Mucosa of descending colon (tissue), 3 donors: ENCODE data around the gene CRISP2. TPM values are rescaled to one million over a fixed set of nuclear protein-coding genes. Genes with fewer than 3 reads are reported as not detected.
"Not testable (repeated sequence)": the region's sequence is repeated elsewhere in the genome, so short reads cannot be mapped to it uniquely, and the experiment has no call there.

Source experiments
- ATAC-seq: fragments of 200-7000 bp; cut with Tn5 transposase; one replicate; pipeline ENCODE4 v1.9.1; 2020; ENCODE audit warnings: mild to moderate bottlenecking, moderate library complexity
- DNase-seq, 3 donors: peaks; one replicate each; pipeline ENCODE4 v3.0.0-alpha.2; 2020
- H3K36me3 ChIP-seq: fragments of 200-600 bp; one replicate; pipeline ENCODE4 v1.8.0; 2021; ENCODE audit warnings: low read depth, mild to moderate bottlenecking
- H3K4me1 ChIP-seq: fragments of 200-600 bp; one replicate; pipeline ENCODE4 v1.8.0; 2021; ENCODE audit warnings: low read depth, mild to moderate bottlenecking
- H3K4me3 ChIP-seq: fragments of 200-600 bp; one replicate; pipeline ENCODE4 v1.8.0; 2021; ENCODE audit warnings: mild to moderate bottlenecking
- H3K9me3 ChIP-seq: fragments of 200-600 bp; one replicate; pipeline ENCODE4 v1.8.0; 2021; ENCODE audit warnings: mild to moderate bottlenecking
- intact Hi-C, 2 donors: fragments of 100-400 bp; cut with DNase I in 1 of 2; cut with micrococcal nuclease in 1 of 2; formaldehyde crosslinking; loops; one replicate each; pipeline versions ENCODE4 v1.11.0 to v1.11.1; 2022; cut with DNase I, micrococcal nuclease
- total RNA-seq, 3 donors: library from RNA; stranded (reverse); fragmentation: NEBNext Ultra II Directional in 2 of 3; extraction: Animal tissue kit (Norgen Biotek cat#: 25700) in 2 of 3; gene quantifications; one replicate each; pipeline versions ENCODE4 v1.2.1 to v1.2.4, GENCODE V29; 2021 to 2023
- TF ChIP-seq, protein P1 (sequence below): fragments of 200-600 bp; IDR thresholded peaks from one replicate; pipeline ENCODE4 v1.8.0; 2022; ENCODE audit warnings: antibody characterized with exemption, mild to moderate bottlenecking
- donor health status: DM: no; HTN: no; CAD: no; lungs with moderate emphysema.
- donor health status: DM: no; HTN: no; CAD: no.
- donor health status: DM: no; HTN: yes; CAD: no.

Gene CRISP2
- total RNA-seq, 3 donors from 2014 or later, result not detected

DNA sequence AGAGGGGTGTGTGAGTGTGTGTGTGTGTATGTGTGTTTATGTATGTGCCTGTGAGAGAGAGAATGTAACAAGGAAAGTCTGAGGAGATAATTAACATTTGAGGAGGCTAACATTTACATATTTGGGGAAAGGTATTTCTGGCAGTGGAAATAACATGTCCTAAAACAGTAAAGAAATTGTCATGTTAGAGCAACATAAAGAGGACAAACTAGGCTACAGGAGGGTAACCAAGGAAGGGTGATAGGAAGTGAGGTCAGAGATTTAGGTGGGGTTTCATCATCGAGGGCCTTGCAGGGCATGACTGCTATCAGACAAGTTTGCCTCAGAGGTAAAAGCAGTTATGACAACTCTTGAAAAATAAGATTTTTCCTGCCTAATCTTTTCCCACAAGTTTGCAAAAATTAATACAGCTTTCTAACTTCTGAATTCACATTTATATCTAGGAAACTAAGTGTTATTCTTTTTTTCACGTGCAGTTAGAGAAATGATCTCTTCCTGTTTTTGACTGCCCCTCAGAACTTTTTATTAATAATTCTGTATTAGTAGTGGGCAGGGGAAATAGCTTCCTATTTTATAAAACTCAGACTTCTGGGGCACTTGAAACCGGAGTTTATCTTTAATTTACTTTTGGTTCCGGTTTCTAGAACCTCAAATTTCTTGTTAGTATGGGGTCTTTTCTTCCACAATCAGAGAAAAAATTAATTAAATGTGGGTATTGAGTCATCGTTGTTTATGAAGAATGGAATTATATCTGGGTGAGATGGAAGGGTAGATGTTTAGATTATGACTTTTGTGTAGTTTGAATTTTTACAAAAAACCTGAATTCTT lies 46.2 kb downstream of the CRISP2 start:
- intact Hi-C loops, result no loop called here
- Histone ChIP-seq H3K9me3 (no peaks in the 10 kb centered on the region), H3K4me3 (no peak overlapping the region), H3K36me3 (no peaks in the 10 kb centered on the region), H3K4me1 (no peaks in the 10 kb centered on the region)
- TF ChIP-seq, protein P1, sequence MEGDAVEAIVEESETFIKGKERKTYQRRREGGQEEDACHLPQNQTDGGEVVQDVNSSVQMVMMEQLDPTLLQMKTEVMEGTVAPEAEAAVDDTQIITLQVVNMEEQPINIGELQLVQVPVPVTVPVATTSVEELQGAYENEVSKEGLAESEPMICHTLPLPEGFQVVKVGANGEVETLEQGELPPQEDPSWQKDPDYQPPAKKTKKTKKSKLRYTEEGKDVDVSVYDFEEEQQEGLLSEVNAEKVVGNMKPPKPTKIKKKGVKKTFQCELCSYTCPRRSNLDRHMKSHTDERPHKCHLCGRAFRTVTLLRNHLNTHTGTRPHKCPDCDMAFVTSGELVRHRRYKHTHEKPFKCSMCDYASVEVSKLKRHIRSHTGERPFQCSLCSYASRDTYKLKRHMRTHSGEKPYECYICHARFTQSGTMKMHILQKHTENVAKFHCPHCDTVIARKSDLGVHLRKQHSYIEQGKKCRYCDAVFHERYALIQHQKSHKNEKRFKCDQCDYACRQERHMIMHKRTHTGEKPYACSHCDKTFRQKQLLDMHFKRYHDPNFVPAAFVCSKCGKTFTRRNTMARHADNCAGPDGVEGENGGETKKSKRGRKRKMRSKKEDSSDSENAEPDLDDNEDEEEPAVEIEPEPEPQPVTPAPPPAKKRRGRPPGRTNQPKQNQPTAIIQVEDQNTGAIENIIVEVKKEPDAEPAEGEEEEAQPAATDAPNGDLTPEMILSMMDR, result no peak
- DNase-seq (no peak), ATAC-seq (no peak)

DNA sequence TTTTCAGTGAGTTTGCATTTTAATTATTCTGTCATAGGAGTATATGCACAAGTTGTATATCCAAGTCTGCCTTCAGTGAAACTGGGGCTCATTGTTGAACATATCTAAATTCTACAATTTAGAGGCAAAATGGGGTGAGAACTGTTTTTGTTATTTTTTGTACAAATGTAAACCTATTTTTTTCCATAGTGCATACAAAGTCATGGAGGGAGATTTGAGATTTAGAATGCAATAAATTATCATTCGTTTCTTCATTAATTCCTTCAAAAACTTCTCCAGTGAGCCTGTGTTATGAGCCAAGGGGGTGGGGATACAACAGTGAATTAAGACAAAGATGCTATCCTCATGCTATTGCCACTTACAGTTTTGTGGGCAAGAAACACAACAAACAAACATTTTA lies 46.9 kb downstream of the CRISP2 start:
- TF ChIP-seq, protein P1, result no peak
- Histone ChIP-seq H3K36me3 (no peaks in the 10 kb centered on the region), H3K4me3 (no peak overlapping the region), H3K9me3 (no peaks in the 10 kb centered on the region), H3K4me1 (no peaks in the 10 kb centered on the region)
- no peak for ATAC-seq
- intact Hi-C loops, result no loop called here
- no peak for DNase-seq

DNA sequence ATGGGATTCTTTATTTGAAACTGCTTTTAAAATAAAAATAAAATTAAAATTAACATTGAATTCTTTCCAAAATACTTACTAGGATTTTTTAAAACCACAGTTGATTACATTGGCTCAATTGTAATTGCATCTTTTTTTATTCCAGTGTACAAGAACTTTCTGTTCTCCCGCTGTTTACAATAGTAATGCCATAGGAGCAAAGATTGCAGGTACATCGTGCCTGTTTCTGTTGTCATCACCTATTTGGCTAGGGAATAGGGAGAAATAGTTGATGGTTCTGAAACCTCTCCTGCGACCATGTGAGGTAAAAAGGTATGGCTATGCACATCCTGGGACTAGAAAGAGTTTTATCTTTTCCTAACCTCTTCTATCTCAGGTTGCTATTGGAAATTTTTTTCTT lies 48.5 kb downstream of the CRISP2 start:
- H3K4me1 ChIP-seq, result no peaks in the 10 kb centered on the region
- ATAC-seq (no peak), DNase-seq (no peak)
- no peak overlapping the region for H3K4me3 ChIP-seq
- no peaks in the 10 kb centered on the region for H3K36me3 ChIP-seq
- intact Hi-C loops, result no loop called here
- H3K9me3 ChIP-seq, result no peaks in the 10 kb centered on the region
- TF ChIP-seq, protein P1, result no peak

DNA sequence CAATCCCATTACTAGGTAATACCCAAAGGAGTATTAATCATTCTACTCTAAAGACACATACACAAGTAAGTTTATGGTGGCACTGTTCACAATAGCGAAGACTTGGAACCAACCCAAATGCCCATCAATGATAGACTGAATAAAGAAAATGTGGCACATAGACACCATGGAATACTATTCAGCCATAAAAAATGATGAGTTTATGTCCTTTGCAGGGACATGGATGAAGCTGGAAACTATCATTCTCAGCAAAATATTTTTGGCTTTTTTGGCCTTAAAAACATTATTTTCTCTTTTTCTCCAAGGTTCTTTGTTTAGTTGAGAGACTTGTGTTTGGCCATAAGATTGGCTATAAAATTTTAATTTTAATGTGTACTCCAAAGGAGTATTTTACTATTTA lies 49.3 kb downstream of the CRISP2 start:
- intact Hi-C loops, H3K36me3 ChIP-seq, H3K9me3 ChIP-seq, H3K4me1 ChIP-seq, DNase-seq, H3K4me3 ChIP-seq, ATAC-seq: not testable (repeated sequence)

DNA sequence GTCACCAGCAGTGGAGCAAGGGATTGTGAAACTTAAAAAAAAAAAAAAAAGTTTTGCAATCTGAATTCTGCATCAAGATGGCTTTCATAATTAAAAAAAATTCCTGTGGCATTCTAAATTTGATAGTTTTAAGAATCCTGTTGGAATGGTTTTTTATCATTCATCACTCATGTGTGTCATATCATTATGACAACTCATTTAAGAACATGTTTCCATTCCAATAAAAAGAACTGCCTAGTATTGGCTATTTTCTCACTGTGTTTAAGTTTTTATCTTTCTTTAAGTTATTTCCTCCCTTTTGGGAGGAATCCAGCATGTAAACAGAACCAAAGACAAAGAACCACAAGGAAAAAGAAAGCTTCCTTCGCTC lies 50.5 kb downstream of the CRISP2 start:
- DNase-seq, result no peak
- no peak for ATAC-seq
- no peaks in the 10 kb centered on the region for H3K9me3 ChIP-seq
- H3K4me1 ChIP-seq, result no peaks in the 10 kb centered on the region
- intact Hi-C loops, result no loop called here
- TF ChIP-seq, protein P1, result no peak
- H3K4me3 ChIP-seq, result no peak overlapping the region
- no peaks in the 10 kb centered on the region for H3K36me3 ChIP-seq

DNA sequence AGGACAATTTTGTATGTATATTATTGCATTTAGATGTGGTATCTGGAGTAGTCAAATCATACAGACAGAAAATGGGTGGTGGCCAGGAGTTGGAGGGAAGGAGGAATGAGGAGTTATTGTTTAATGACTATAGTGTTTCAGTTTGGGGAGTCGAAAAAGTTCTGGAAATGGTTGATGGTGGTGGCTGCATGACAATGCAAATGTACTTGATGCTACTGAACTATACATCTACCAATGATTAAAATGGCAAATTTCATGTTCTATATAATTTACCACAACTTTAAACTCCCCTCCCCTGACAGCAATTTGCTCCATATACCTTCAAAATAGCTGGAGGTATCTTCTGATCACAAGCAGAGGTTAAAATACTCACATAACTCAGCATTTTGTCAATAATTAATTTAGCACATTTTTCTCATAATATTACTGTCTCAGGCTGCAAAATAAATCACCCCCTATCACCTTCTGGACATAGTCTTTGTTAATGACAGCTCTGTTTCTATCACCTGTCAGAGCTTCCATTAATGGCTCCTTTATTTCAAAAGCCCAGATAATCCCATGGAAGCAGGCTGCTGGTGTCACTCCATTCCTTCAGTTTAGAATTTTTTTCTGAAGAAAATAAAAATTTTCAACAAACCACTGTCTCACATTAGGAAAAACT lies 51.0 kb downstream of the CRISP2 start:
- Histone ChIP-seq H3K36me3 (no peaks in the 10 kb centered on the region), H3K9me3 (no peaks in the 10 kb centered on the region), H3K4me3 (no peak overlapping the region), H3K4me1 (no peaks in the 10 kb centered on the region)
- no peak for ATAC-seq
- intact Hi-C loops, result no loop called here
- TF ChIP-seq, protein P1, result no peak
- no peak for DNase-seq
